ENCODE data around the gene HOXD8.

Gene HOXD8

GRCh38 chr2:176100547-176101140 lies 28.9 kb upstream of the HOXD8 start:
- H3K4me3 ChIP-seq (ENCODE audit: insufficient read depth in 1 of 2, low read depth in 1 of 2, low read length in 2 of 2), result no peak overlapping the region
- no peaks in the 10 kb centered on the region for H3K79me1 ChIP-seq (replicated peaks; ENCODE audit: low read length, poor library complexity, severe bottlenecking)
- H3K27ac ChIP-seq (ENCODE audit: low read length, poor library complexity, severe bottlenecking), result no peak overlapping the region
- no peak overlapping the region for H3K9ac ChIP-seq (ENCODE audit: low read length)
- 6% methylated on average over 26 of the region's 28 CpGs for WGBS
- no peak overlapping the region for H2BK5ac ChIP-seq (ENCODE audit: low read depth, low read length, poor library complexity, severe bottlenecking)
- H3K4me1 ChIP-seq (ENCODE audit: control insufficient read depth, insufficient read depth, low read depth, low read length), result peaks cover 14% of the 10 kb centered on the region
- no peak overlapping the region for H4K91ac ChIP-seq (ENCODE audit: low read length)
- H3K27me3 ChIP-seq (ENCODE audit: control insufficient read depth in 1 of 2, insufficient read depth in 1 of 2, low read length in 2 of 2), result peaks cover 97 to 100% of the 10 kb centered on the region in 2 experiments
- H4K8ac ChIP-seq (ENCODE audit: low read length), result no peak overlapping the region
- no peaks in the 10 kb centered on the region for H3K36me3 ChIP-seq (ENCODE audit: control insufficient read depth in 1 of 2, insufficient read depth in 2 of 2, low read depth in 1 of 2, low read length in 2 of 2)
- H2BK12ac ChIP-seq (ENCODE audit: low read length in 2 of 2), result no peak overlapping the region
- no peak overlapping the region for H2BK15ac ChIP-seq (ENCODE audit: low read depth, poor library complexity, severe bottlenecking)
- no peak overlapping the region for H3K14ac ChIP-seq (ENCODE audit: low read length in 2 of 2)
- no peak overlapping the region for H3K4me2 ChIP-seq (ENCODE audit: low read length, poor library complexity, severe bottlenecking)
- no peak overlapping the region for H3K23ac ChIP-seq (ENCODE audit: low read length in 2 of 2)
- H3K4ac ChIP-seq (ENCODE audit: low read depth in 1 of 2, low read length in 2 of 2), result no peak overlapping the region
- no peak overlapping the region for H3K18ac ChIP-seq (ENCODE audit: low read depth in 1 of 2, low read length in 2 of 2)
- no peak for DNase-seq
- H2AFZ ChIP-seq (ENCODE audit: low read depth, low read length), result no peak overlapping the region
- no peak overlapping the region for H2BK120ac ChIP-seq (ENCODE audit: low read depth, low read length)
- no peaks in the 10 kb centered on the region for H3K9me3 ChIP-seq (ENCODE audit: control insufficient read depth, low read length)
- no peak overlapping the region for H2AK5ac ChIP-seq (ENCODE audit: low read length, severe bottlenecking)

GRCh38 chr2:176101216-176101830 lies 28.2 kb upstream of the HOXD8 start:
- Histone ChIP-seq H3K79me1 (replicated peaks; ENCODE audit: low read length, poor library complexity, severe bottlenecking) (no peaks in the 10 kb centered on the region), H2BK5ac (ENCODE audit: low read depth, low read length, poor library complexity, severe bottlenecking) (no peak overlapping the region), H4K91ac (ENCODE audit: low read length) (no peak overlapping the region), H3K9me3 (ENCODE audit: control insufficient read depth, low read length) (no peaks in the 10 kb centered on the region), H2AFZ (ENCODE audit: low read depth, low read length) (no peak overlapping the region), H3K4me1 (ENCODE audit: control insufficient read depth, insufficient read depth, low read depth, low read length) (peaks cover 14% of the 10 kb centered on the region), H3K27ac (ENCODE audit: low read length, poor library complexity, severe bottlenecking) (no peak overlapping the region), H3K23ac (ENCODE audit: low read length in 2 of 2) (no peak overlapping the region), H3K27me3 (ENCODE audit: control insufficient read depth in 1 of 2, insufficient read depth in 1 of 2, low read length in 2 of 2) (peaks cover 99 to 100% of the 10 kb centered on the region in 2 experiments), H3K4ac (ENCODE audit: low read depth in 1 of 2, low read length in 2 of 2) (no peak overlapping the region), H3K18ac (ENCODE audit: low read depth in 1 of 2, low read length in 2 of 2) (no peak overlapping the region), H2BK12ac (ENCODE audit: low read length in 2 of 2) (no peak overlapping the region), H2BK120ac (ENCODE audit: low read depth, low read length) (no peak overlapping the region), H4K8ac (ENCODE audit: low read length) (no peak overlapping the region), H3K14ac (ENCODE audit: low read length in 2 of 2) (no peak overlapping the region), H3K4me3 (ENCODE audit: insufficient read depth in 1 of 2, low read depth in 1 of 2, low read length in 2 of 2) (no peak overlapping the region), H3K9ac (ENCODE audit: low read length) (no peak overlapping the region), H3K4me2 (ENCODE audit: low read length, poor library complexity, severe bottlenecking) (no peak overlapping the region), H3K36me3 (ENCODE audit: control insufficient read depth in 1 of 2, insufficient read depth in 2 of 2, low read depth in 1 of 2, low read length in 2 of 2) (no peaks in the 10 kb centered on the region), H2AK5ac (ENCODE audit: low read length, severe bottlenecking) (no peak overlapping the region), H2BK15ac (ENCODE audit: low read depth, poor library complexity, severe bottlenecking) (no peak overlapping the region)
- DNase-seq, result no peak
- WGBS, result 0% methylated on average over 2 of the region's 2 CpGs

GRCh38 chr2:176101842-176102241 lies 27.7 kb upstream of the HOXD8 start:
- Histone ChIP-seq H3K27ac (ENCODE audit: low read length, poor library complexity, severe bottlenecking) (no peak overlapping the region), H2BK12ac (ENCODE audit: low read length in 2 of 2) (no peak overlapping the region), H2AFZ (ENCODE audit: low read depth, low read length) (no peak overlapping the region), H3K4me1 (ENCODE audit: control insufficient read depth, insufficient read depth, low read depth, low read length) (peaks cover 18% of the 10 kb centered on the region), H3K27me3 (ENCODE audit: control insufficient read depth in 1 of 2, insufficient read depth in 1 of 2, low read length in 2 of 2) (peaks cover 98% of the 10 kb centered on the region in 2 experiments), H2BK15ac (ENCODE audit: low read depth, poor library complexity, severe bottlenecking) (no peak overlapping the region), H3K36me3 (ENCODE audit: control insufficient read depth in 1 of 2, insufficient read depth in 2 of 2, low read depth in 1 of 2, low read length in 2 of 2) (no peaks in the 10 kb centered on the region), H2BK120ac (ENCODE audit: low read depth, low read length) (no peak overlapping the region), H3K4ac (ENCODE audit: low read depth in 1 of 2, low read length in 2 of 2) (no peak overlapping the region), H3K4me3 (ENCODE audit: insufficient read depth in 1 of 2, low read depth in 1 of 2, low read length in 2 of 2) (no peak overlapping the region), H4K91ac (ENCODE audit: low read length) (no peak overlapping the region), H2AK5ac (ENCODE audit: low read length, severe bottlenecking) (no peak overlapping the region), H3K23ac (ENCODE audit: low read length in 2 of 2) (no peak overlapping the region), H2BK5ac (ENCODE audit: low read depth, low read length, poor library complexity, severe bottlenecking) (no peak overlapping the region), H3K9me3 (ENCODE audit: control insufficient read depth, low read length) (no peaks in the 10 kb centered on the region), H3K14ac (ENCODE audit: low read length in 2 of 2) (no peak overlapping the region), H3K9ac (ENCODE audit: low read length) (no peak overlapping the region), H3K18ac (ENCODE audit: low read depth in 1 of 2, low read length in 2 of 2) (no peak overlapping the region), H3K4me2 (ENCODE audit: low read length, poor library complexity, severe bottlenecking) (no peak overlapping the region), H3K79me1 (replicated peaks; ENCODE audit: low read length, poor library complexity, severe bottlenecking) (no peaks in the 10 kb centered on the region), H4K8ac (ENCODE audit: low read length) (no peak overlapping the region)
- no peak for DNase-seq
- WGBS, result 46% methylated on average over 3 of the region's 5 CpGs

GRCh38 chr2:176102309-176102866 lies 27.1 kb upstream of the HOXD8 start:
- Histone ChIP-seq H2BK120ac (ENCODE audit: low read depth, low read length) (no peak overlapping the region), H3K36me3 (ENCODE audit: control insufficient read depth in 1 of 2, insufficient read depth in 2 of 2, low read depth in 1 of 2, low read length in 2 of 2) (no peaks in the 10 kb centered on the region), H2AK5ac (ENCODE audit: low read length, severe bottlenecking) (no peak overlapping the region), H3K4me3 (ENCODE audit: insufficient read depth in 1 of 2, low read depth in 1 of 2, low read length in 2 of 2) (no peak overlapping the region), H3K23ac (ENCODE audit: low read length in 2 of 2) (no peak overlapping the region), H3K27ac (ENCODE audit: low read length, poor library complexity, severe bottlenecking) (no peak overlapping the region), H3K9me3 (ENCODE audit: control insufficient read depth, low read length) (no peaks in the 10 kb centered on the region), H3K4ac (ENCODE audit: low read depth in 1 of 2, low read length in 2 of 2) (no peak overlapping the region), H3K18ac (ENCODE audit: low read depth in 1 of 2, low read length in 2 of 2) (no peak overlapping the region), H4K8ac (ENCODE audit: low read length) (no peak overlapping the region), H3K4me2 (ENCODE audit: low read length, poor library complexity, severe bottlenecking) (no peak overlapping the region), H2BK12ac (ENCODE audit: low read length in 2 of 2) (no peak overlapping the region), H3K14ac (ENCODE audit: low read length in 2 of 2) (no peak overlapping the region), H2BK15ac (ENCODE audit: low read depth, poor library complexity, severe bottlenecking) (no peak overlapping the region), H4K91ac (ENCODE audit: low read length) (no peak overlapping the region), H3K4me1 (ENCODE audit: control insufficient read depth, insufficient read depth, low read depth, low read length) (peaks cover 21% of the 10 kb centered on the region), H2AFZ (ENCODE audit: low read depth, low read length) (no peak overlapping the region), H3K27me3 (ENCODE audit: control insufficient read depth in 1 of 2, insufficient read depth in 1 of 2, low read length in 2 of 2) (peaks cover 98% of the 10 kb centered on the region in 2 experiments), H3K9ac (ENCODE audit: low read length) (no peak overlapping the region), H2BK5ac (ENCODE audit: low read depth, low read length, poor library complexity, severe bottlenecking) (no peak overlapping the region), H3K79me1 (replicated peaks; ENCODE audit: low read length, poor library complexity, severe bottlenecking) (no peaks in the 10 kb centered on the region)
- no peak for DNase-seq
- 18% methylated on average over 7 of the region's 7 CpGs for WGBS

Measured in mesenchymal stem cell (in vitro differentiated cells and primary cell).